NB4 (cell line): ENCODE results near the gene PSPC1.

Experiments
- CTCF ChIP-seq: IDR thresholded peaks from one replicate; pipeline ENCODE4 v1.5.1; 2012; ENCODE audit warnings: low read depth, low read length
- MAX ChIP-seq: IDR thresholded peaks from 2 replicates; pipeline ENCODE4 v1.6.1; 2011; ENCODE audit warnings: low read depth, low read length
- POLR2A ChIP-seq: IDR thresholded peaks from 2 replicates; pipeline ENCODE4 v1.6.1; 2011; ENCODE audit warnings: mild to moderate bottlenecking; ENCODE audit not compliant: insufficient read length; ENCODE audit errors: extremely low read depth

GRCh38 chr13:19742643-19743042 lies 40.1 kb downstream of the PSPC1 start:
- TF ChIP-seq CTCF, result no peak
- no peak for TF ChIP-seq POLR2A
- no peak for TF ChIP-seq MAX
